IMR-90 (cell line): ENCODE measurements around the gene LAMA2. TPM values are rescaled to one million over a fixed set of nuclear protein-coding genes. Genes with fewer than 3 reads are reported as not detected.

Experiments
- ATAC-seq: fragments of 200-7000 bp; cut with Tn5 transposase; 2 replicates; pipeline ENCODE4 v1.9.1; 2020; ENCODE audit warnings: low read depth, mild to moderate bottlenecking, moderate library complexity
- BruUV-seq: library from RNA; stranded (reverse); fragments of 400-500 nt; replicated peaks from 2 replicates; lab custom pipeline; 2021; lab: Mats Ljungman, UMichigan
- CTCF ChIA-PET: fragments of 300-600 bp; formaldehyde crosslinking; extraction: SDS; loops from one replicate; lab custom pipeline; 2021; ENCODE audit warnings: antibody characterized with exemption; lab: Yijun Ruan, JAX
- POLR2A ChIA-PET: fragments of 300-600 bp; sonication (Branson Sonifier 250); formaldehyde crosslinking; loops from one replicate; lab custom pipeline; 2022; ENCODE audit warnings: antibody characterized with exemption; ENCODE audit not compliant: unreplicated experiment; lab: Charles Lee
- DNase-seq: peaks from one replicate; pipeline ENCODE4 v3.0.0; 2013
- H2AFZ ChIP-seq: replicated peaks from 2 replicates; pipeline ENCODE3; 2013; ENCODE audit warnings: low read length, mild to moderate bottlenecking; ENCODE audit not compliant: poor library complexity
- H2AK5ac ChIP-seq: 2 replicates; pipeline ENCODE4 v1.6.1; 2013; ENCODE audit warnings: low read depth, low read length, inconsistent platforms
- H2AK9ac ChIP-seq: replicated peaks from 2 replicates; pipeline ENCODE3; 2013; ENCODE audit warnings: mild to moderate bottlenecking, low read depth, low read length, moderate library complexity; ENCODE audit not compliant: poor library complexity
- H2BK120ac ChIP-seq: 2 replicates; pipeline ENCODE4 v1.6.1; 2013; ENCODE audit warnings: low read depth, low read length, inconsistent platforms
- H2BK15ac ChIP-seq: 3 replicates; pipeline ENCODE4 v1.6.1; 2013; ENCODE audit warnings: low read depth, low read length, inconsistent platforms
- H2BK20ac ChIP-seq: 2 replicates; pipeline ENCODE4 v1.6.1; 2013; ENCODE audit warnings: low read depth, mild to moderate bottlenecking, inconsistent platforms, low read length, moderate library complexity
- H2BK5ac ChIP-seq: 2 replicates; pipeline ENCODE4 v1.6.1; 2013; ENCODE audit warnings: mild to moderate bottlenecking, low read depth, low read length, inconsistent platforms; ENCODE audit not compliant: poor library complexity, severe bottlenecking
- H3K14ac ChIP-seq: replicated peaks from 2 replicates; pipeline ENCODE4 v1.6.1; 2013; ENCODE audit warnings: low read depth, low read length, inconsistent platforms
- H3K18ac ChIP-seq: 2 replicates; pipeline ENCODE4 v1.6.1; 2013; ENCODE audit warnings: low read depth, low read length, control low read depth
- H3K23ac ChIP-seq: 2 replicates; pipeline ENCODE4 v1.6.1; 2013; ENCODE audit warnings: low read depth, low read length, inconsistent platforms
- H3K27ac ChIP-seq: 2 replicates; pipeline ENCODE4 v1.5.1; 2013; ENCODE audit warnings: mild to moderate bottlenecking, control low read depth, low read length; ENCODE audit not compliant: insufficient read depth
- H3K27me3 ChIP-seq: 2 replicates; pipeline ENCODE4 v1.6.1; 2013; ENCODE audit warnings: low read length; ENCODE audit not compliant: control insufficient read depth, insufficient read depth
- H3K36me3 ChIP-seq: 2 replicates; pipeline ENCODE4 v1.6.1; 2013; ENCODE audit warnings: low read length, mixed read lengths; ENCODE audit not compliant: control insufficient read depth, insufficient read depth
- H3K4ac ChIP-seq: 2 replicates; pipeline ENCODE4 v1.6.1; 2013; ENCODE audit warnings: low read depth, low read length, inconsistent platforms
- H3K4me1 ChIP-seq: 2 replicates; pipeline ENCODE4 v1.6.1; 2013; ENCODE audit warnings: low read length, mixed read lengths; ENCODE audit not compliant: control insufficient read depth, insufficient read depth
- H3K4me2 ChIP-seq: 2 replicates; pipeline ENCODE4 v1.6.1; 2013; ENCODE audit warnings: low read depth, mild to moderate bottlenecking, control low read depth, low read length, moderate library complexity
- H3K4me3 ChIP-seq: 2 replicates; pipeline ENCODE4 v1.5.1; 2013; ENCODE audit warnings: low read depth, mild to moderate bottlenecking, control low read depth, low read length, moderate library complexity; ENCODE audit not compliant: insufficient read depth
- H3K56ac ChIP-seq: 2 replicates; pipeline ENCODE4 v1.6.1; 2013; ENCODE audit warnings: low read length, inconsistent platforms; ENCODE audit not compliant: insufficient read depth; ENCODE audit errors: extremely low read depth
- H3K79me1 ChIP-seq, 2 experiments: 2 replicates each; pipeline ENCODE4 v1.6.1; 2013; ENCODE audit warnings: low read length in 2 of 2, inconsistent platforms in 1 of 2, low read depth in 1 of 2
- H3K9ac ChIP-seq: 2 replicates; pipeline ENCODE4 v1.6.1; 2013; ENCODE audit warnings: low read depth, low read length, control low read depth
- H3K9me1 ChIP-seq: 2 replicates; pipeline ENCODE4 v1.6.1; 2013; ENCODE audit warnings: low read length, inconsistent platforms; ENCODE audit not compliant: insufficient read depth
- H3K9me3 ChIP-seq: 2 replicates; pipeline ENCODE4 v1.6.1; 2013; ENCODE audit warnings: low read length; ENCODE audit not compliant: control insufficient read depth, insufficient read depth
- H4K20me1 ChIP-seq: 2 replicates; pipeline ENCODE4 v1.6.1; 2013; ENCODE audit warnings: low read length, inconsistent platforms; ENCODE audit not compliant: insufficient read depth
- H4K5ac ChIP-seq: 2 replicates; pipeline ENCODE4 v1.6.1; 2013; ENCODE audit warnings: mild to moderate bottlenecking, low read depth, low read length, control low read depth
- H4K8ac ChIP-seq, 2 experiments: 2 replicates each; pipeline ENCODE4 v1.6.1; 2013; ENCODE audit warnings: low read depth in 2 of 2, low read length in 2 of 2, control low read depth in 1 of 2, inconsistent platforms in 1 of 2
- H4K91ac ChIP-seq: 2 replicates; pipeline ENCODE4 v1.6.1; 2013; ENCODE audit warnings: low read depth, low read length, inconsistent platforms; ENCODE audit not compliant: insufficient read depth
- CHD1 ChIP-seq: IDR thresholded peaks from 2 replicates; pipeline ENCODE4 v1.6.1; 2012; ENCODE audit warnings: low read depth, low read length, improper control_type of control experiment
- CTCF ChIP-seq: conservative IDR thresholded peaks from 2 replicates; pipeline ENCODE4 v1.5.1; 2012; ENCODE audit warnings: mild to moderate bottlenecking, low read depth, low read length, improper control_type of control experiment
- FOS ChIP-seq: fragments of 150-350 bp; IDR thresholded peaks from 2 replicates; pipeline ENCODE4 v1.6.1; 2016; ENCODE audit warnings: low read depth, low read length
- MAFK ChIP-seq: IDR thresholded peaks from 2 replicates; pipeline ENCODE4 v1.6.1; 2012; ENCODE audit warnings: low read depth, low read length, improper control_type of control experiment
- MXI1 ChIP-seq: IDR thresholded peaks from 2 replicates; pipeline ENCODE4 v1.6.1; 2012; ENCODE audit warnings: low read depth, mild to moderate bottlenecking, low read length, moderate library complexity, borderline replicate concordance
- NFE2L2 ChIP-seq: fragments of 150-350 bp; IDR thresholded peaks from 2 replicates; pipeline ENCODE4 v1.6.1; 2016; ENCODE audit warnings: low read depth, mild to moderate bottlenecking, low read length
- RAD21 ChIP-seq: IDR thresholded peaks from 2 replicates; pipeline ENCODE4 v1.6.1; 2012; ENCODE audit warnings: low read length, improper control_type of control experiment
- RCOR1 ChIP-seq: IDR thresholded peaks from 2 replicates; pipeline ENCODE4 v1.6.1; 2012; ENCODE audit warnings: mild to moderate bottlenecking, low read length, improper control_type of control experiment; ENCODE audit not compliant: insufficient replicate concordance
- WGBS, 2 experiments: methylation state at CpG; one replicate each; pipeline versions ENCODE4 v1.1.5 to v1.1.7; 2013; ENCODE audit warnings: missing lambda C conversion rate in 2 of 2; ENCODE audit not compliant: insufficient read length in 1 of 2; ENCODE audit errors: extremely low coverage in 2 of 2; 5-methylcytosine and 5-hydroxymethylcytosine counted together
- dilution Hi-C: fragments of 300-500 bp; cut with HindIII; formaldehyde crosslinking; loops from one replicate; pipeline ENCODE4 v1.14.3; 2018; ENCODE audit warnings: low sequenced_read_pairs; ENCODE audit not compliant: unreplicated experiment
- in situ Hi-C: fragments of 300-500 bp; cut with MboI; formaldehyde crosslinking; loops from 3 replicates; pipeline ENCODE4 v1.14.3; 2019; ENCODE audit warnings: low sequenced_read_pairs, inconsistent platforms, mixed read lengths
- intact Hi-C: fragments of 100-400 bp; cut with micrococcal nuclease; formaldehyde crosslinking; loops from 2 replicates; pipeline ENCODE4 v1.10.0; 2022
- polyA plus RNA-seq, 3 experiments: library from polyadenylated mRNA; depleted of rRNA; stranded (reverse); fragments of >200 nt; gene quantifications; 2 replicates each; pipeline ENCODE4 v1.2.3, GENCODE V29; 2012; ENCODE audit warnings: low replicate concordance in 1 of 3
- total RNA-seq: library from RNA; depleted of rRNA; stranded (reverse); fragments of >200 nt; gene quantifications from 2 replicates; pipeline ENCODE4 v1.2.3, GENCODE V29; 2012

LAMA2 gene
- total and polyA plus RNA-seq, 2 of the 4 experiments (the other 2 are of a cell fraction): 9.9 to 13.3 TPM

DNA sequence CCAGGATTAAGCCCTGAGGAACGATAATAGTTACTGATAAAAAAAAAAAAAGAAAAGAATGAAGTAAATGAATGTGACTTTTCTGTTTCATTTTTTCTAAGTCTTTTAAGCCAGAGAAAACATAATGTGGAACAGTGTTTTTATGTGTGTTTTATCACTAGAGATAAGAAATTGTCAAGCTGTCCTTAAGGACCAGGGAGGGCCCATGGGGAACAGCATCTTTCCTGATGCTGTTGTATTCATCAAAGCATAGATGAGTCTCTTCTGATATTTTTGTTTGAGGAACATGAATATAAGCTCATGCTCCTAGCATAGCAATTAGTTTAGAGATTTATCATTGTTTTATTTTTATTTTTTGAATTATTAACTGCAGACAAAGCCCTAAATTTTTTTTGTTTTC lies 150.2 kb downstream of the LAMA2 start:
- H3K4me3 ChIP-seq: no peak overlapping the region
- no peak overlapping the region for H2BK120ac ChIP-seq
- no peaks in the 10 kb centered on the region for H3K27me3 ChIP-seq
- ChIA-PET CTCF (no interaction called here), POLR2A (no interaction called here)
- H3K9me1 ChIP-seq: no peaks in the 10 kb centered on the region
- no peak overlapping the region for H3K27ac ChIP-seq
- no peak for DNase-seq
- H2AK5ac ChIP-seq: no peak overlapping the region
- no peak overlapping the region for H4K91ac ChIP-seq
- no peaks in the 10 kb centered on the region for H3K4me1 ChIP-seq
- H2BK15ac ChIP-seq: no peak overlapping the region
- no peak overlapping the region for H3K9ac ChIP-seq
- H4K20me1 ChIP-seq: no peaks in the 10 kb centered on the region
- H4K8ac ChIP-seq: no peak overlapping the region
- no TSS peak for BruUV-seq
- no peak overlapping the region for H2BK20ac ChIP-seq
- ATAC-seq: no peak
- H3K9me3 ChIP-seq: no peaks in the 10 kb centered on the region
- no peak overlapping the region for H3K14ac ChIP-seq
- no peak overlapping the region for H2BK5ac ChIP-seq
- H2AK9ac ChIP-seq: no peak overlapping the region
- dilution Hi-C loops (no loop called here), in situ Hi-C loops (no loop called here), intact Hi-C loops (no loop called here)
- no peak overlapping the region for H3K18ac ChIP-seq
- H3K36me3 ChIP-seq: no peaks in the 10 kb centered on the region
- 80% methylated on average over 1 of the region's 1 CpG; no CpG with 5 or more reads in 1 of the 2 experiments for WGBS, 2 experiments
- H3K56ac ChIP-seq: no peak overlapping the region
- H4K5ac ChIP-seq: no peak overlapping the region
- H2AFZ ChIP-seq: no peak overlapping the region
- H3K4me2 ChIP-seq: no peak overlapping the region
- TF ChIP-seq MXI1 (no peak), CTCF (no peak), RAD21 (no peak), MAFK (no peak), FOS (no peak), RCOR1 (no peak), NFE2L2 (no peak), CHD1 (no peak)
- H3K79me1 ChIP-seq: no peaks in the 10 kb centered on the region
- no peak overlapping the region for H3K23ac ChIP-seq
- H3K4ac ChIP-seq: no peak overlapping the region
